ENCODE results near the gene ASPN.

DNA sequence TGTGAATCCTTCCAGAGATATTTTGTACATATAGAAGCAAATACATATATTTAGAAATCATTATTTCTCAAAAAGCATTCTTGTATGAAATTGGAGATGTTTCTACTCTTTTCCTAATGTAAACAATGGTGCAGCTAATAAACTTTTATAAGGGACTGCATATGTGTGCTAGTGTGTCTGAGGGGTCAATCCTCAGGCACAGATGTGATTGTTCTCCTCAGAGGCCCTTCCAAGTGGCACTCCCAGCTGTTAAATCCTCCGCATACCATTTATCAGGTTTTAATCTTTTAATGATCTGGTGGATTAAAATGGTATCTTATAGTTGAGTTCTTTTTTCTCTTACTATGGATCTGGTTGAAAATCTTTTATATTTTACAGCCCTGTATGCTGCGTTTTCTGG is 52.5 kb downstream of the ASPN start:
- TF ChIP-seq, protein P1, sequence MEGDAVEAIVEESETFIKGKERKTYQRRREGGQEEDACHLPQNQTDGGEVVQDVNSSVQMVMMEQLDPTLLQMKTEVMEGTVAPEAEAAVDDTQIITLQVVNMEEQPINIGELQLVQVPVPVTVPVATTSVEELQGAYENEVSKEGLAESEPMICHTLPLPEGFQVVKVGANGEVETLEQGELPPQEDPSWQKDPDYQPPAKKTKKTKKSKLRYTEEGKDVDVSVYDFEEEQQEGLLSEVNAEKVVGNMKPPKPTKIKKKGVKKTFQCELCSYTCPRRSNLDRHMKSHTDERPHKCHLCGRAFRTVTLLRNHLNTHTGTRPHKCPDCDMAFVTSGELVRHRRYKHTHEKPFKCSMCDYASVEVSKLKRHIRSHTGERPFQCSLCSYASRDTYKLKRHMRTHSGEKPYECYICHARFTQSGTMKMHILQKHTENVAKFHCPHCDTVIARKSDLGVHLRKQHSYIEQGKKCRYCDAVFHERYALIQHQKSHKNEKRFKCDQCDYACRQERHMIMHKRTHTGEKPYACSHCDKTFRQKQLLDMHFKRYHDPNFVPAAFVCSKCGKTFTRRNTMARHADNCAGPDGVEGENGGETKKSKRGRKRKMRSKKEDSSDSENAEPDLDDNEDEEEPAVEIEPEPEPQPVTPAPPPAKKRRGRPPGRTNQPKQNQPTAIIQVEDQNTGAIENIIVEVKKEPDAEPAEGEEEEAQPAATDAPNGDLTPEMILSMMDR (IDR thresholded peaks at IDR 0.05), result no peak
- TF ChIP-seq POLR2A (IDR thresholded peaks at IDR 0.05), result no peak
